K562 (cell line): ENCODE results near the gene FOSL1. TPM values are rescaled to one million over a fixed set of nuclear protein-coding genes. Genes with fewer than 3 reads are reported as not detected.

Experiments used
- ATAC-seq: fragments of 200-7000 bp; cut with Tn5 transposase; 3 replicates; pipeline ENCODE4 v1.9.1; 2020; ENCODE audit warnings: moderate library complexity
- BruUV-seq: library from RNA; stranded (reverse); fragments of 400-500 nt; replicated peaks from 2 replicates; lab custom pipeline; 2021; lab: Mats Ljungman, UMichigan
- CTCF ChIA-PET: fragments of 300-600 bp; formaldehyde crosslinking; extraction: SDS; loops from one replicate; lab custom pipeline; 2021; ENCODE audit warnings: low intra/inter-chr PET ratio; lab: Yijun Ruan, JAX
- POLR2A ChIA-PET: fragments of 300-600, 350-650 bp; sonication (Branson Sonifier 250); formaldehyde crosslinking; extraction: SDS; loops from one replicate; lab custom pipeline; 2021; ENCODE audit warnings: antibody characterized with exemption, inconsistent platforms; lab: Yijun Ruan, JAX
- DNase-seq, 4 experiments: peaks; one replicate each; pipeline versions ENCODE4 v3.0.0 to v3.0.0-alpha.2; 2011 to 2018; ENCODE audit warnings: low spot score in 3 of 4, mixed read lengths in 3 of 4; ENCODE audit errors: extremely low read depth in 1 of 4
- FAIRE-seq: peaks from 2 replicates; lab custom pipeline; 2011; peaks lifted over from hg19 to GRCh38; lab: Jason Lieb, UNC
- H2AFZ ChIP-seq: 2 replicates; pipeline ENCODE4 v1.6.0; 2011; ENCODE audit warnings: low read depth, low read length, control low read depth, inconsistent platforms
- H3K27ac ChIP-seq: fragments of 200-600 bp; 3 replicates; pipeline ENCODE4 v1.8.0; 2011; ENCODE audit warnings: low read depth, mild to moderate bottlenecking, control low read depth, inconsistent platforms, low read length, moderate library complexity, mixed read lengths; ENCODE audit errors: extremely low read depth
- H3K27me3 ChIP-seq, 2 experiments: fragments of 300-600 bp in 1 of 2; 2 replicates in 1 of 2; 3 replicates in 1 of 2; pipeline versions ENCODE4 v1.6.0 to v1.8.0; 2011; ENCODE audit warnings: inconsistent platforms in 2 of 2, low read length in 2 of 2, mild to moderate bottlenecking in 1 of 2, mixed read lengths in 1 of 2, moderate library complexity in 1 of 2; ENCODE audit not compliant: control insufficient read depth in 2 of 2, insufficient read depth in 2 of 2
- H3K36me3 ChIP-seq: fragments of 300-600 bp; 3 replicates; pipeline ENCODE4 v1.8.0; 2011; ENCODE audit warnings: mild to moderate bottlenecking, low read length, inconsistent platforms; ENCODE audit not compliant: control insufficient read depth, insufficient read depth
- H3K4me1 ChIP-seq, 2 experiments: fragments of 200-600 bp in 1 of 2; replicated peaks in 1 of 2; 2 replicates in 1 of 2; 3 replicates in 1 of 2; pipeline versions ENCODE4 v1.5.1 to v1.8.0; 2011; ENCODE audit warnings: inconsistent platforms in 2 of 2, low read length in 2 of 2, mild to moderate bottlenecking in 1 of 2, mixed read lengths in 1 of 2, moderate library complexity in 1 of 2; ENCODE audit not compliant: control insufficient read depth in 2 of 2, insufficient read depth in 2 of 2
- H3K4me2 ChIP-seq: 2 replicates; pipeline ENCODE4 v1.6.1; 2011; ENCODE audit warnings: low read length, control low read depth, inconsistent platforms, mixed read lengths; ENCODE audit not compliant: insufficient read depth
- H3K4me3 ChIP-seq: fragments of 200-600 bp; sonication (generic), shearing (Covaris generic); 2 replicates; pipeline ENCODE4 v1.5.1; 2016; ENCODE audit warnings: control low read depth, inconsistent platforms
- H3K79me2 ChIP-seq: fragments of 200-600 bp; 3 replicates; pipeline ENCODE4 v1.8.0; 2011; ENCODE audit warnings: low read length, inconsistent platforms; ENCODE audit not compliant: control insufficient read depth, insufficient read depth
- H3K9ac ChIP-seq, 2 experiments: 2 replicates each; pipeline versions ENCODE4 v1.6.0 to v1.6.1; 2011; ENCODE audit warnings: low read depth in 2 of 2, low read length in 2 of 2, control low read depth in 1 of 2, inconsistent platforms in 1 of 2, mild to moderate bottlenecking in 1 of 2, mixed read lengths in 1 of 2; ENCODE audit not compliant: insufficient read depth in 1 of 2
- H3K9me1 ChIP-seq: one replicate; pipeline ENCODE4 v1.6.0; 2011; ENCODE audit warnings: inconsistent platforms, mild to moderate bottlenecking, low read length, moderate library complexity; ENCODE audit not compliant: control insufficient read depth, insufficient read depth
- H3K9me3 ChIP-seq: replicated peaks from 2 replicates; pipeline ENCODE4 v1.5.1; 2011; ENCODE audit warnings: low read depth, low read length, inconsistent platforms; ENCODE audit not compliant: control insufficient read depth, insufficient read depth
- H4K20me1 ChIP-seq: replicated peaks from 2 replicates; pipeline ENCODE4 v1.6.1; 2011; ENCODE audit warnings: low read length, inconsistent platforms, mixed read lengths; ENCODE audit not compliant: control insufficient read depth, insufficient read depth
- ARID2 ChIP-seq: fragments of 450-650 bp; IDR thresholded peaks from 2 replicates; pipeline ENCODE4 v1.6.1; 2017; ENCODE audit warnings: antibody characterized with exemption, mild to moderate bottlenecking
- CSDE1 ChIP-seq, 2 experiments: fragments of 450-650 bp; IDR thresholded peaks; 2 replicates each; pipeline ENCODE4 v1.6.1; 2016; ENCODE audit warnings: mild to moderate bottlenecking in 1 of 2
- E2F6 ChIP-seq, 2 experiments: IDR thresholded peaks; 2 replicates each; pipeline ENCODE4 v1.6.1; 2011; ENCODE audit warnings: borderline replicate concordance in 1 of 2, control low read depth in 1 of 2, low read depth in 1 of 2, low read length in 1 of 2, mild to moderate bottlenecking in 1 of 2, mixed read lengths in 1 of 2, moderate library complexity in 1 of 2; ENCODE audit not compliant: insufficient read depth in 1 of 2, insufficient read length in 1 of 2, poor library complexity in 1 of 2, severe bottlenecking in 1 of 2; ENCODE audit errors: extremely low read depth in 1 of 2
- EHMT2 ChIP-seq: fragments of 450-650 bp; IDR thresholded peaks from 2 replicates; pipeline ENCODE4 v1.6.1; 2018; ENCODE audit warnings: antibody characterized with exemption
- FOSL1 ChIP-seq: fragments of 200-800 bp; sonication (Bioruptor generic); conservative IDR thresholded peaks from 2 replicates; pipeline ENCODE4 v1.6.1; 2016; ENCODE audit warnings: missing genetic modification characterization, missing compliant biosample characterization
- FOXJ3 ChIP-seq: sonication (generic); formaldehyde crosslinking; IDR thresholded peaks from 2 replicates; pipeline ENCODE4 v1.4.0; 2020; ENCODE audit warnings: mild to moderate bottlenecking, missing genetic modification reagents
- HMBOX1 ChIP-seq: sonication (generic); IDR thresholded peaks from 2 replicates; pipeline ENCODE4 v1.6.1; 2016
- MAFG ChIP-seq: fragments of 450-650 bp; conservative IDR thresholded peaks from 2 replicates; pipeline ENCODE4 v1.6.1; 2016; ENCODE audit warnings: missing genetic modification characterization, missing compliant biosample characterization
- MTA2 ChIP-seq: fragments of 450-650 bp; IDR thresholded peaks from 2 replicates; pipeline ENCODE4 v1.6.1; 2016; ENCODE audit warnings: low read depth
- NCOA1 ChIP-seq: fragments of 450-650 bp; IDR thresholded peaks from 2 replicates; pipeline ENCODE4 v1.6.1; 2016; ENCODE audit warnings: low read depth
- NCOA2 ChIP-seq, 2 experiments: fragments of 450-650 bp; IDR thresholded peaks; 2 replicates each; pipeline ENCODE4 v1.6.1; 2018; ENCODE audit warnings: mild to moderate bottlenecking in 2 of 2, moderate library complexity in 1 of 2; ENCODE audit not compliant: partially characterized antibody in 2 of 2
- PTRF ChIP-seq: fragments of 450-650 bp; IDR thresholded peaks from 2 replicates; pipeline ENCODE4 v1.6.1; 2016; ENCODE audit warnings: mild to moderate bottlenecking, missing genetic modification characterization, missing compliant biosample characterization
- YY1 ChIP-seq, 3 experiments: IDR thresholded peaks; 2 replicates each; pipeline ENCODE4 v1.6.1; 2011; ENCODE audit warnings: low read length in 2 of 3, mild to moderate bottlenecking in 2 of 3, moderate library complexity in 2 of 3, borderline replicate concordance in 1 of 3, control low read depth in 1 of 3, low read depth in 1 of 3; ENCODE audit not compliant: insufficient read depth in 3 of 3, insufficient replicate concordance in 2 of 3, control insufficient read depth in 1 of 3, insufficient read length in 1 of 3; ENCODE audit errors: extremely low read depth in 1 of 3
- ZBTB33 ChIP-seq: sonication (generic); formaldehyde crosslinking; IDR thresholded peaks from 2 replicates; pipeline ENCODE4 v1.8.1; 2023; ENCODE audit warnings: mild to moderate bottlenecking, missing genetic modification reagents
- ZHX1 ChIP-seq: fragments of 150-350 bp; conservative IDR thresholded peaks from 2 replicates; pipeline ENCODE4 v1.6.1; 2014; ENCODE audit warnings: low read length
- ZNF23 ChIP-seq: fragments of 250-450 bp; sonication (Bioruptor Pico); IDR thresholded peaks from 2 replicates; pipeline ENCODE4 v1.4.0; 2020; ENCODE audit warnings: mild to moderate bottlenecking
- WGBS: fragments of 100-300 bp; shearing (Covaris generic); methylation state at CpG from one replicate; pipeline ENCODE4 v1.1.6; 2016; ENCODE audit warnings: low coverage, mixed read lengths; ENCODE audit not compliant: insufficient coverage; ENCODE audit errors: missing lambda C conversion rate; 5-methylcytosine and 5-hydroxymethylcytosine counted together
- in situ Hi-C: fragments of 300-500 bp; cut with MboI; formaldehyde crosslinking; loops from 4 replicates; pipeline ENCODE4 v1.15.0; 2018; ENCODE audit warnings: inconsistent platforms, mixed read lengths
- intact Hi-C: fragments of 100-400 bp; cut with micrococcal nuclease; formaldehyde crosslinking; loops from 2 replicates; pipeline ENCODE4 v1.14.2; 2022
- polyA plus RNA-seq, 8 experiments: library from polyadenylated mRNA; depleted of rRNA in 4 of 8; stranded (reverse) in 5 of 8; unstranded in 3 of 8; fragments of >200 nt; fragmentation: Nextera tagmentation in 2 of 8; fragmentation: Illumina TruSeq in 1 of 8; extraction: Ambion mirVana in 2 of 8; extraction: Trizol in 1 of 8; gene quantifications; 2 replicates each; pipeline versions ENCODE4 v1.2.1 to v1.2.3, GENCODE V29; 2011 to 2014; ENCODE audit warnings: inconsistent platforms in 1 of 8, missing spikeins in 1 of 8
- total RNA-seq, 7 experiments: library from RNA; depleted of rRNA in 6 of 7; stranded (reverse); fragments of >200 nt in 6 of 7; fragmentation: Illumina TruSeq in 2 of 7; extraction: Trizol in 2 of 7; gene quantifications; 2 replicates each; pipeline versions ENCODE4 v1.2.1 to v1.2.3, GENCODE V29; 2011 to 2021; ENCODE audit warnings: low replicate concordance in 1 of 7

FOSL1 gene
- total and polyA plus RNA-seq, 9 of the 15 experiments (the other 6 are each of a cell fraction or from before 2014, with no cell fraction given), result 3.5 to 39.6 (median 10.0) TPM

GRCh38 chr11:65857500-65857852, 42.7 kb downstream of the FOSL1 start:
- H3K36me3 ChIP-seq, result peaks cover 57% of the 10 kb centered on the region
- TF ChIP-seq MTA2 (no peak), NCOA1 (no peak), FOSL1 (tag) (no peak), ZNF23 (CRISPR knock-in tag) (no peak), MAFG (no peak), ZBTB33 (CRISPR knock-in tag) (no peak), NCOA2 (IDR thresholded peaks at IDR 0.05; ENCODE audit: partially characterized antibody in 2 of 2) (no peak), E2F6 (IDR thresholded peaks at IDR 0.05; ENCODE audit: borderline replicate concordance in 1 of 2, extremely low read depth in 1 of 2, insufficient read depth in 1 of 2, insufficient read length in 1 of 2, low read depth in 1 of 2, low read length in 1 of 2, poor library complexity in 1 of 2, severe bottlenecking in 1 of 2) (peak; percentile 26 to 98), ARID2 (no peak; the same call in 1 of the 2 replicates), HMBOX1 (no peak), EHMT2 (no peak), FOXJ3 (no peak), YY1 (IDR thresholded peaks at IDR 0.05; ENCODE audit: borderline replicate concordance in 1 of 3, control insufficient read depth in 1 of 3, extremely low read depth in 1 of 3, insufficient read depth in 3 of 3, insufficient read length in 1 of 3, insufficient replicate concordance in 2 of 3, low read depth in 1 of 3, low read length in 2 of 3) (no peak), ZHX1 (no peak), PTRF (tag) (no peak), CSDE1 (IDR thresholded peaks at IDR 0.05) (no peak)

More at GRCh38 chr11:65857500-65857852, 42.7 kb downstream of the FOSL1 start:
- no peaks in the 10 kb centered on the region; a peak in 1 of 5 replicates for H3K27me3 ChIP-seq
- H3K4me1 ChIP-seq, result peaks cover 14 to 62% of the 10 kb centered on the region in 2 experiments
- WGBS, result under 1% methylated on average over 16 of the region's 49 CpGs
- H3K9me1 ChIP-seq, result peaks cover 11% of the 10 kb centered on the region
- POLR2A ChIA-PET, result interaction anchor here (0.5 to 5.6 kb wide), 19 partner anchors 8 to 229 kb away, joined by 3 to 151 read pairs (median 6); partner anchors contain the start of genes CCDC85B, FIBP, FOSL1 and KAT5
- peak overlapping the region; percentile 95 for H3K4me2 ChIP-seq
- DNase-seq, result no peak
- in situ Hi-C loops, result no loop called here
- CTCF ChIA-PET, result no interaction called here
- peak overlapping the region; percentile 96 for H3K27ac ChIP-seq
- peaks cover 65% of the 10 kb centered on the region for H3K79me2 ChIP-seq
- no TSS peak for BruUV-seq
- peak overlapping the region; percentile 98 to 99 for H3K9ac ChIP-seq
- peak overlapping the region; percentile 95 for H3K4me3 ChIP-seq
- intact Hi-C loops, result loop anchor here (5.0 kb wide), 1 partner anchor 45 kb away; the partner anchor contains the start of gene FOSL1
- peak overlapping the region; percentile 29 for H2AFZ ChIP-seq
- H3K9me3 ChIP-seq, result no peaks in the 10 kb centered on the region
- no peak for FAIRE-seq
- no peak for ATAC-seq
- peaks cover 22% of the 10 kb centered on the region for H4K20me1 ChIP-seq
